Liver (tissue), 9 donors: ENCODE data around the gene CHTF8. TPM values are rescaled to one million over a fixed set of nuclear protein-coding genes. Genes with fewer than 3 reads are reported as not detected.
"Not testable (repeated sequence)": the region's sequence is repeated elsewhere in the genome, so short reads cannot be mapped to it uniquely, and the experiment has no call there.

ENCODE experiments used
- DNase-seq: peaks from one replicate; pipeline ENCODE4 v3.0.0-alpha.2; 2017; ENCODE audit warnings: low spot score
- H3K27ac ChIP-seq, 2 donors: one replicate each; pipeline ENCODE4 v1.7.0; 2013; ENCODE audit warnings: inconsistent platforms in 2 of 2, low read length in 2 of 2, control low read depth in 1 of 2, low read depth in 1 of 2, mild to moderate bottlenecking in 1 of 2
- H3K27me3 ChIP-seq, 4 donors: one replicate each; pipeline versions ENCODE4 v1.6.1 to v1.7.0; 2013; ENCODE audit warnings: low read length in 3 of 4, inconsistent platforms in 1 of 4, mild to moderate bottlenecking in 1 of 4, moderate library complexity in 1 of 4; ENCODE audit not compliant: control insufficient read depth in 4 of 4, insufficient read depth in 4 of 4
- H3K36me3 ChIP-seq, 4 donors: one replicate each; pipeline versions ENCODE4 v1.6.1 to v1.7.0; 2013; ENCODE audit warnings: low read length in 3 of 4, mild to moderate bottlenecking in 3 of 4, low read depth in 1 of 4, moderate library complexity in 1 of 4; ENCODE audit not compliant: control insufficient read depth in 4 of 4, insufficient read depth in 3 of 4
- H3K4me1 ChIP-seq, 4 donors: one replicate each; pipeline versions ENCODE4 v1.6.1 to v1.7.0; 2013; ENCODE audit warnings: low read length in 3 of 4, mild to moderate bottlenecking in 3 of 4, moderate library complexity in 1 of 4; ENCODE audit not compliant: control insufficient read depth in 4 of 4, insufficient read depth in 4 of 4
- H3K4me3 ChIP-seq, 3 donors: one replicate each; pipeline versions ENCODE4 v1.6.1 to v1.7.0; 2013; ENCODE audit warnings: low read length in 3 of 3, control low read depth in 1 of 3, low read depth in 1 of 3, mild to moderate bottlenecking in 1 of 3
- H3K9ac ChIP-seq, 2 donors: one replicate each; pipeline ENCODE4 v1.7.0; 2013; ENCODE audit warnings: low read length in 2 of 2, mild to moderate bottlenecking in 2 of 2, moderate library complexity in 2 of 2, control low read depth in 1 of 2, low read depth in 1 of 2
- H3K9me3 ChIP-seq, 4 donors: one replicate each; pipeline versions ENCODE4 v1.6.1 to v1.7.0; 2013; ENCODE audit warnings: low read length in 3 of 4; ENCODE audit not compliant: control insufficient read depth in 4 of 4
- ATF3 ChIP-seq: IDR thresholded peaks from 2 replicates; pipeline ENCODE4 v1.6.1; 2016; ENCODE audit warnings: antibody characterized with exemption
- EGR1 ChIP-seq, 2 donors: IDR thresholded peaks; 2 replicates each; pipeline ENCODE4 v1.6.1; 2016 to 2018; ENCODE audit warnings: antibody characterized with exemption in 2 of 2, low read depth in 2 of 2
- FOXA1 ChIP-seq: IDR thresholded peaks from 2 replicates; pipeline ENCODE4 v1.6.1; 2016; ENCODE audit warnings: antibody characterized with exemption
- FOXA2 ChIP-seq: IDR thresholded peaks from 2 replicates; pipeline ENCODE4 v1.6.1; 2016; ENCODE audit warnings: antibody characterized with exemption
- GABPA ChIP-seq, 2 donors: IDR thresholded peaks in 1 of 2; conservative IDR thresholded peaks in 1 of 2; 2 replicates each; pipeline ENCODE4 v1.6.1; 2016; ENCODE audit warnings: antibody characterized with exemption in 2 of 2, mild to moderate bottlenecking in 1 of 2, moderate library complexity in 1 of 2
- HNF4A ChIP-seq, 2 donors: conservative IDR thresholded peaks; 2 replicates each; pipeline ENCODE4 v1.6.1; 2016; ENCODE audit warnings: antibody characterized with exemption in 2 of 2, mild to moderate bottlenecking in 2 of 2
- HNF4G ChIP-seq: IDR thresholded peaks from 2 replicates; pipeline ENCODE4 v1.6.1; 2016; ENCODE audit warnings: antibody characterized with exemption
- JUND ChIP-seq, 2 donors: IDR thresholded peaks; 2 replicates each; pipeline ENCODE4 v1.6.1; 2016; ENCODE audit warnings: antibody characterized with exemption in 2 of 2
- NR2F2 ChIP-seq: IDR thresholded peaks from 2 replicates; pipeline ENCODE4 v1.6.1; 2016; ENCODE audit warnings: antibody characterized with exemption
- RAD21 ChIP-seq, 2 donors: IDR thresholded peaks; 2 replicates each; pipeline ENCODE4 v1.6.1; 2016; ENCODE audit warnings: antibody characterized with exemption in 2 of 2, mild to moderate bottlenecking in 2 of 2
- RXRA ChIP-seq, 2 donors: IDR thresholded peaks; 2 replicates each; pipeline ENCODE4 v1.6.1; 2017 to 2018; ENCODE audit warnings: antibody characterized with exemption in 2 of 2, mild to moderate bottlenecking in 1 of 2
- SP1 ChIP-seq: IDR thresholded peaks from 2 replicates; pipeline ENCODE4 v1.6.1; 2018; ENCODE audit warnings: antibody characterized with exemption, mild to moderate bottlenecking
- TAF1 ChIP-seq: conservative IDR thresholded peaks from 2 replicates; pipeline ENCODE4 v1.6.1; 2016; ENCODE audit warnings: antibody characterized with exemption, mild to moderate bottlenecking
- YY1 ChIP-seq: IDR thresholded peaks from 2 replicates; pipeline ENCODE4 v1.6.1; 2016; ENCODE audit warnings: antibody characterized with exemption, mild to moderate bottlenecking
- WGBS: extraction: QIAGEN DNeasy Blood & Tissue Kit; methylation state at CpG from one replicate; pipeline ENCODE4 v1.1.7; 2013; 5-methylcytosine and 5-hydroxymethylcytosine counted together
- polyA plus RNA-seq, 2 donors: library from polyadenylated mRNA; stranded (reverse) in 1 of 2; unstranded in 1 of 2; fragments of 200-250 nt in 1 of 2; fragments of >200 nt in 1 of 2; fragmentation: Nextera tagmentation in 1 of 2; extraction: Ambion mirVana in 1 of 2; gene quantifications; one replicate each; pipeline versions ENCODE4 v1.2.1 to v1.2.3, GENCODE V29; 2013 to 2015
- total RNA-seq, 2 donors: library from RNA; depleted of rRNA; stranded (reverse); fragments of >200 nt; gene quantifications; one replicate each; pipeline ENCODE4 v1.2.3, GENCODE V29; 2014
- TF ChIP-seq, protein P1 (sequence below): IDR thresholded peaks from 2 replicates; pipeline ENCODE4 v1.6.1; 2016; ENCODE audit warnings: antibody characterized with exemption, mild to moderate bottlenecking
- TF ChIP-seq, protein P2 (sequence below): IDR thresholded peaks from 2 replicates; pipeline ENCODE4 v1.6.1; 2016; ENCODE audit warnings: antibody characterized with exemption
- TF ChIP-seq, protein P3 (sequence below): IDR thresholded peaks from 2 replicates; pipeline ENCODE4 v1.6.1; 2016; ENCODE audit warnings: antibody characterized with exemption
- TF ChIP-seq, protein P4 (sequence below): fragments of 150-350 bp; IDR thresholded peaks from 2 replicates; pipeline ENCODE4 v1.5.1; 2017; ENCODE audit warnings: improper control_type of control experiment, low read depth, low read length; ENCODE audit not compliant: missing input control
- donor health status: healthy.
- donor health status: healthy.
- donor health status: healthy.
- donor health status: healthy.
- donor health status: healthy.

Gene CHTF8
- total and polyA plus RNA-seq, 4 donors = 15.2 to 56.9 (median 51.6) TPM

GRCh38 chr16:69141014-69141413 lies 8.6 kb upstream of the CHTF8 start:
- Histone ChIP-seq H3K9ac (no peak overlapping the region), H3K4me1 (no peaks in the 10 kb centered on the region), H3K36me3 (peaks cover 14 to 62% (median 38%) of the 10 kb centered on the region in 4 donors), H3K4me3 (no peak overlapping the region), H3K27ac (no peak overlapping the region), H3K9me3 (no peaks in the 10 kb centered on the region), H3K27me3 (no peaks in the 10 kb centered on the region)
- 93% methylated on average over 5 of the region's 5 CpGs for WGBS
- DNase-seq = no peak
- TF ChIP-seq SP1 = no peak
- TF ChIP-seq FOXA2 = no peak
- TF ChIP-seq TAF1 = no peak
- TF ChIP-seq, protein P1, sequence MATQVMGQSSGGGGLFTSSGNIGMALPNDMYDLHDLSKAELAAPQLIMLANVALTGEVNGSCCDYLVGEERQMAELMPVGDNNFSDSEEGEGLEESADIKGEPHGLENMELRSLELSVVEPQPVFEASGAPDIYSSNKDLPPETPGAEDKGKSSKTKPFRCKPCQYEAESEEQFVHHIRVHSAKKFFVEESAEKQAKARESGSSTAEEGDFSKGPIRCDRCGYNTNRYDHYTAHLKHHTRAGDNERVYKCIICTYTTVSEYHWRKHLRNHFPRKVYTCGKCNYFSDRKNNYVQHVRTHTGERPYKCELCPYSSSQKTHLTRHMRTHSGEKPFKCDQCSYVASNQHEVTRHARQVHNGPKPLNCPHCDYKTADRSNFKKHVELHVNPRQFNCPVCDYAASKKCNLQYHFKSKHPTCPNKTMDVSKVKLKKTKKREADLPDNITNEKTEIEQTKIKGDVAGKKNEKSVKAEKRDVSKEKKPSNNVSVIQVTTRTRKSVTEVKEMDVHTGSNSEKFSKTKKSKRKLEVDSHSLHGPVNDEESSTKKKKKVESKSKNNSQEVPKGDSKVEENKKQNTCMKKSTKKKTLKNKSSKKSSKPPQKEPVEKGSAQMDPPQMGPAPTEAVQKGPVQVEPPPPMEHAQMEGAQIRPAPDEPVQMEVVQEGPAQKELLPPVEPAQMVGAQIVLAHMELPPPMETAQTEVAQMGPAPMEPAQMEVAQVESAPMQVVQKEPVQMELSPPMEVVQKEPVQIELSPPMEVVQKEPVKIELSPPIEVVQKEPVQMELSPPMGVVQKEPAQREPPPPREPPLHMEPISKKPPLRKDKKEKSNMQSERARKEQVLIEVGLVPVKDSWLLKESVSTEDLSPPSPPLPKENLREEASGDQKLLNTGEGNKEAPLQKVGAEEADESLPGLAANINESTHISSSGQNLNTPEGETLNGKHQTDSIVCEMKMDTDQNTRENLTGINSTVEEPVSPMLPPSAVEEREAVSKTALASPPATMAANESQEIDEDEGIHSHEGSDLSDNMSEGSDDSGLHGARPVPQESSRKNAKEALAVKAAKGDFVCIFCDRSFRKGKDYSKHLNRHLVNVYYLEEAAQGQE = no peak
- no peak for TF ChIP-seq JUND (IDR thresholded peaks at IDR 0.05)
- TF ChIP-seq FOXA1 = no peak
- TF ChIP-seq RAD21 (IDR thresholded peaks at IDR 0.05) = no peak
- TF ChIP-seq YY1 = no peak
- no peak for TF ChIP-seq HNF4G
- no peak for TF ChIP-seq EGR1 (IDR thresholded peaks at IDR 0.05; ENCODE audit: low read depth in 2 of 2)
- no peak for TF ChIP-seq RXRA (IDR thresholded peaks at IDR 0.05)
- TF ChIP-seq, protein P2, sequence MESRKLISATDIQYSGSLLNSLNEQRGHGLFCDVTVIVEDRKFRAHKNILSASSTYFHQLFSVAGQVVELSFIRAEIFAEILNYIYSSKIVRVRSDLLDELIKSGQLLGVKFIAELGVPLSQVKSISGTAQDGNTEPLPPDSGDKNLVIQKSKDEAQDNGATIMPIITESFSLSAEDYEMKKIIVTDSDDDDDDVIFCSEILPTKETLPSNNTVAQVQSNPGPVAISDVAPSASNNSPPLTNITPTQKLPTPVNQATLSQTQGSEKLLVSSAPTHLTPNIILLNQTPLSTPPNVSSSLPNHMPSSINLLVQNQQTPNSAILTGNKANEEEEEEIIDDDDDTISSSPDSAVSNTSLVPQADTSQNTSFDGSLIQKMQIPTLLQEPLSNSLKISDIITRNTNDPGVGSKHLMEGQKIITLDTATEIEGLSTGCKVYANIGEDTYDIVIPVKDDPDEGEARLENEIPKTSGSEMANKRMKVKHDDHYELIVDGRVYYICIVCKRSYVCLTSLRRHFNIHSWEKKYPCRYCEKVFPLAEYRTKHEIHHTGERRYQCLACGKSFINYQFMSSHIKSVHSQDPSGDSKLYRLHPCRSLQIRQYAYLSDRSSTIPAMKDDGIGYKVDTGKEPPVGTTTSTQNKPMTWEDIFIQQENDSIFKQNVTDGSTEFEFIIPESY = no peak
- TF ChIP-seq NR2F2 = no peak
- TF ChIP-seq, protein P3, sequence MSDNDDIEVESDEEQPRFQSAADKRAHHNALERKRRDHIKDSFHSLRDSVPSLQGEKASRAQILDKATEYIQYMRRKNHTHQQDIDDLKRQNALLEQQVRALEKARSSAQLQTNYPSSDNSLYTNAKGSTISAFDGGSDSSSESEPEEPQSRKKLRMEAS = no peak
- TF ChIP-seq ATF3 = no peak
- TF ChIP-seq, protein P4, sequence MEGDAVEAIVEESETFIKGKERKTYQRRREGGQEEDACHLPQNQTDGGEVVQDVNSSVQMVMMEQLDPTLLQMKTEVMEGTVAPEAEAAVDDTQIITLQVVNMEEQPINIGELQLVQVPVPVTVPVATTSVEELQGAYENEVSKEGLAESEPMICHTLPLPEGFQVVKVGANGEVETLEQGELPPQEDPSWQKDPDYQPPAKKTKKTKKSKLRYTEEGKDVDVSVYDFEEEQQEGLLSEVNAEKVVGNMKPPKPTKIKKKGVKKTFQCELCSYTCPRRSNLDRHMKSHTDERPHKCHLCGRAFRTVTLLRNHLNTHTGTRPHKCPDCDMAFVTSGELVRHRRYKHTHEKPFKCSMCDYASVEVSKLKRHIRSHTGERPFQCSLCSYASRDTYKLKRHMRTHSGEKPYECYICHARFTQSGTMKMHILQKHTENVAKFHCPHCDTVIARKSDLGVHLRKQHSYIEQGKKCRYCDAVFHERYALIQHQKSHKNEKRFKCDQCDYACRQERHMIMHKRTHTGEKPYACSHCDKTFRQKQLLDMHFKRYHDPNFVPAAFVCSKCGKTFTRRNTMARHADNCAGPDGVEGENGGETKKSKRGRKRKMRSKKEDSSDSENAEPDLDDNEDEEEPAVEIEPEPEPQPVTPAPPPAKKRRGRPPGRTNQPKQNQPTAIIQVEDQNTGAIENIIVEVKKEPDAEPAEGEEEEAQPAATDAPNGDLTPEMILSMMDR = no peak
- no peak for TF ChIP-seq HNF4A (conservative IDR thresholded peaks at IDR 0.05)
- TF ChIP-seq GABPA (IDR thresholded peaks at IDR 0.05 in 1 of 2, conservative IDR thresholded peaks at IDR 0.05 in 1 of 2) = no peak

DNA sequence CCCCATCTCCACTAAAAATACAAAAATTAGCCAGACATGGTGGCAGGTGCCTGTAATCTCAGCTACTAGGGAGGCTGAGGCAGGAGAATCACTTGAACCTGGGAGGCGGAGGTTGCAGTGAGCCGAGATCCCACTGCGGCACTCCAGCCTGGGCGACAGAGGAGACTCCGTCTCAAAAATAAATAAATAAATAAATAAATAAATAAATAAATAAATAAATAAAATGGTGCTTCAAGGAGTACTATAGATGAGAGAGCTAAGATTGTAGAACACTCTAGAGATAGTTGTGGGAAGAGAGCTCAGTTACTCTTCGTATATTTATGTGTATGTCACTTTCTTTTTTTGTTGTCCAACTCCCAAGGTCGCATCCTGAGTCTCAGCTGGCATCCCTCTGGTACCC lies 7.1 kb upstream of the CHTF8 start:
- not testable (repeated sequence) for H3K9ac ChIP-seq, DNase-seq, H3K27me3 ChIP-seq, H3K4me3 ChIP-seq, H3K4me1 ChIP-seq, H3K27ac ChIP-seq, H3K9me3 ChIP-seq
- WGBS = 96% methylated on average over 7 of the region's 7 CpGs
- peaks cover 14 to 51% (median 37%) of the 10 kb centered on the region in 4 donors for H3K36me3 ChIP-seq
